Neuronal stem cell (in vitro differentiated cells): ENCODE results near the gene RNFT1.
A peak's percentile ranks its signal among the peaks of the same experiment; 100 is the strongest.

Source experiments
- DNase-seq: peaks from one replicate; pipeline ENCODE4 v3.0.0-alpha.2; 2013; ENCODE audit warnings: low spot score
- H2AFZ ChIP-seq: one replicate; pipeline ENCODE4 v1.6.1; 2013; ENCODE audit warnings: mild to moderate bottlenecking, low read length, inconsistent platforms
- H2AK5ac ChIP-seq: 2 replicates; pipeline ENCODE4 v1.6.1; 2013; ENCODE audit warnings: low read depth, mild to moderate bottlenecking, inconsistent platforms, low read length, moderate library complexity, mixed read lengths
- H2BK120ac ChIP-seq: 2 replicates; pipeline ENCODE4 v1.6.1; 2013; ENCODE audit warnings: low read depth, mild to moderate bottlenecking, inconsistent platforms, low read length, moderate library complexity, mixed read lengths
- H2BK12ac ChIP-seq: one replicate; pipeline ENCODE4 v1.6.1; 2013; ENCODE audit warnings: low read length, inconsistent platforms
- H2BK15ac ChIP-seq: 2 replicates; pipeline ENCODE4 v1.6.1; 2013; ENCODE audit warnings: mild to moderate bottlenecking, low read length, inconsistent platforms, mixed read lengths
- H2BK5ac ChIP-seq: one replicate; pipeline ENCODE4 v1.6.1; 2013; ENCODE audit warnings: inconsistent platforms, mild to moderate bottlenecking, low read length, moderate library complexity
- H3K14ac ChIP-seq: one replicate; pipeline ENCODE4 v1.6.1; 2013; ENCODE audit warnings: low read length, inconsistent platforms
- H3K18ac ChIP-seq: 2 replicates; pipeline ENCODE4 v1.6.1; 2013; ENCODE audit warnings: low read length, inconsistent platforms
- H3K23ac ChIP-seq: 2 replicates; pipeline ENCODE4 v1.6.1; 2013; ENCODE audit warnings: low read depth, mild to moderate bottlenecking, mixed read lengths, low read length, inconsistent platforms; ENCODE audit not compliant: poor library complexity
- H3K27ac ChIP-seq: replicated peaks from 3 replicates; pipeline ENCODE4 v1.5.1; 2013; ENCODE audit warnings: low read length, inconsistent platforms
- H3K27me3 ChIP-seq, 3 experiments: 2 replicates each; pipeline ENCODE4 v1.6.1; 2013; ENCODE audit warnings: low read length in 3 of 3, mild to moderate bottlenecking in 2 of 3, inconsistent platforms in 1 of 3, low read depth in 1 of 3, mixed read lengths in 1 of 3, moderate library complexity in 1 of 3; ENCODE audit not compliant: control insufficient read depth in 3 of 3, insufficient read depth in 3 of 3
- H3K36me3 ChIP-seq, 2 donors: replicated peaks in 1 of 2; 2 replicates each; pipeline ENCODE4 v1.6.1; 2013; ENCODE audit warnings: low read length in 2 of 2; ENCODE audit not compliant: control insufficient read depth in 2 of 2, insufficient read depth in 2 of 2
- H3K4ac ChIP-seq: 2 replicates; pipeline ENCODE4 v1.6.1; 2013; ENCODE audit warnings: inconsistent platforms, mild to moderate bottlenecking, low read length, moderate library complexity
- H3K4me1 ChIP-seq, 2 donors: 1 replicate in 1 of 2; 2 replicates in 1 of 2; pipeline ENCODE4 v1.6.1; 2013; ENCODE audit warnings: low read length in 2 of 2, low read depth in 1 of 2; ENCODE audit not compliant: control insufficient read depth in 2 of 2, insufficient read depth in 1 of 2
- H3K4me2 ChIP-seq: one replicate; pipeline ENCODE4 v1.6.1; 2013; ENCODE audit warnings: mild to moderate bottlenecking, low read length, inconsistent platforms; ENCODE audit not compliant: insufficient read depth, poor library complexity, severe bottlenecking
- H3K4me3 ChIP-seq, 2 donors: 2 replicates each; pipeline ENCODE4 v1.5.1; 2013; ENCODE audit warnings: low read length in 2 of 2, mild to moderate bottlenecking in 2 of 2, inconsistent platforms in 1 of 2, moderate library complexity in 1 of 2
- H3K79me1 ChIP-seq: one replicate; pipeline ENCODE4 v1.6.1; 2013; ENCODE audit warnings: low read depth, mild to moderate bottlenecking, inconsistent platforms, low read length, moderate library complexity
- H3K9ac ChIP-seq: one replicate; pipeline ENCODE4 v1.6.1; 2013; ENCODE audit warnings: mild to moderate bottlenecking, low read depth, low read length, inconsistent platforms; ENCODE audit not compliant: poor library complexity
- H3K9me3 ChIP-seq, 2 donors: replicated peaks in 1 of 2; 2 replicates each; pipeline versions ENCODE3 to v1.6.1; 2013; ENCODE audit warnings: low read length in 2 of 2, mild to moderate bottlenecking in 2 of 2, inconsistent platforms in 1 of 2, low read depth in 1 of 2, mixed read lengths in 1 of 2, moderate library complexity in 1 of 2; ENCODE audit not compliant: control insufficient read depth in 2 of 2, insufficient read depth in 1 of 2
- H4K8ac ChIP-seq: one replicate; pipeline ENCODE4 v1.6.1; 2013; ENCODE audit warnings: low read depth, mild to moderate bottlenecking, inconsistent platforms, low read length, moderate library complexity
- H4K91ac ChIP-seq: one replicate; pipeline ENCODE4 v1.6.1; 2013; ENCODE audit warnings: low read length, low read depth, mild to moderate bottlenecking, inconsistent platforms; ENCODE audit not compliant: poor library complexity
- WGBS, 2 donors: extraction: QIAGEN DNeasy Blood & Tissue Kit; methylation state at CpG; one replicate each; pipeline ENCODE4 v1.1.7; 2013; ENCODE audit warnings: missing lambda C conversion rate in 2 of 2, mixed read lengths in 1 of 2; ENCODE audit not compliant: insufficient read length in 2 of 2, insufficient replicate concordance in 1 of 2; ENCODE audit errors: extremely low coverage in 2 of 2; 5-methylcytosine and 5-hydroxymethylcytosine counted together

Gene RNFT1

DNA sequence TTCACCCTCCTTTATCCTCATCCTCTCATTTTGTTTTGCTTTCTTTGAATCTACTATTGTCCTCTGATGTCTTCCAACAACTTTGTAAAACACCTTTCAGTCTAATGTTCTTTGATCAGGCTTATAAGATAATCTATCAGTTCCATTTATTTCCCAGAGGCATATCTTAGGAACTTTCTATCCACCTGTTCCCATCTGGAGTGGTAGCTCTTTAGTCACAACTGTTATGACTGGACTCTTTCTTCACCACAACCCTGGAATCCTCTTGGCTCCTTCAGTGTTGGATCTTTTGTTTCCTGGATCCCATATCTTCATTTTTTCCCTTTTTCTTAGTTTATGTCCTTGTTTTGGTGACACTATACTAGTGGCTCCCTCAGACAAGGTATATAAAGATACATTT, 48.1 kb downstream of the RNFT1 start:
- Histone ChIP-seq H3K4me2 (no peak overlapping the region), H2BK12ac (no peak overlapping the region), H3K23ac (no peak overlapping the region), H3K9ac (no peak overlapping the region), H3K14ac (no peak overlapping the region), H3K36me3 (peaks cover 0 to 71% of the 10 kb centered on the region in 2 donors), H2AK5ac (no peak overlapping the region), H2BK5ac (no peak overlapping the region), H3K27ac (no peak overlapping the region), H2AFZ (no peak overlapping the region), H3K4me1 (no peaks in the 10 kb centered on the region), H3K18ac (no peak overlapping the region), H4K8ac (no peak overlapping the region), H3K4ac (no peak overlapping the region), H3K9me3 (no peaks in the 10 kb centered on the region), H2BK15ac (no peak overlapping the region), H3K79me1 (no peaks in the 10 kb centered on the region), H4K91ac (no peak overlapping the region), H3K4me3 (no peak overlapping the region), H2BK120ac (no peak overlapping the region), H3K27me3 (no peaks in the 10 kb centered on the region)
- no peak for DNase-seq

DNA sequence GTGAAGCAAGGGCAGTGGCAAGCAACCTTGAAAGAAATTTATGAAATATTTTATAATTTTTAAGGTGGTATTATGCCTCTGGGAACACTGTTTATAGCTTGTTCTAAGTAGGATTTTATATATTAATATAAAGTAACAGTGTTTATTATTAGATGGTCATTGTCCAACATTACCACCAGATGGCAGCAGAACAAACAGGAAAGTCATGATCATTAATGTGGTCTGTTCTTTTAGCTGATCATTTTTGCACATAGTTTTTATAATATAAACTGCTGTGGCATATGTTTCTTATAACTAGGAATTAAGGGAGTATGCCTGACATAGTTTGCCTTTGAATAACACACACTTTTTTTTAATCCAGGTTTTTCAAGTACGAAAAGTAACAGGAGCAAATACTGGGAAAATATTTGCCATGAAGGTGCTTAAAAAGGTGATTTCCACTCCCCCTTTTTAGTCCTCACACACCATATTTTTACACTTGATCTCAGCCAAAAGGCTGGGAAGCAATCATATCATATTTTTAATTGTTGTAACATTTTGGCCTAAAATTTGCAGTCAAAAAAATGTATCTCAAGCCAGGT, 50.2 kb downstream of the RNFT1 start:
- H3K36me3 ChIP-seq: peaks cover 0 to 64% of the 10 kb centered on the region in 2 donors
- H4K8ac ChIP-seq: no peak overlapping the region
- no peak overlapping the region for H2AK5ac ChIP-seq
- no peak overlapping the region for H3K4me2 ChIP-seq
- H3K14ac ChIP-seq: no peak overlapping the region
- no peaks in the 10 kb centered on the region for H3K9me3 ChIP-seq
- H3K23ac ChIP-seq: no peak overlapping the region
- no peak overlapping the region for H3K4me3 ChIP-seq
- no peak overlapping the region for H4K91ac ChIP-seq
- no CpG with 5 or more reads among the region's 1 CpG for WGBS, 2 donors
- DNase-seq: peak; percentile 6
- H3K9ac ChIP-seq: no peak overlapping the region
- H3K18ac ChIP-seq: no peak overlapping the region
- no peak overlapping the region for H2BK120ac ChIP-seq
- H3K27me3 ChIP-seq: no peaks in the 10 kb centered on the region
- no peak overlapping the region for H2BK5ac ChIP-seq
- no peaks in the 10 kb centered on the region for H3K79me1 ChIP-seq
- H2BK15ac ChIP-seq: no peak overlapping the region
- H3K4ac ChIP-seq: no peak overlapping the region
- H2AFZ ChIP-seq: no peak overlapping the region
- no peak overlapping the region for H2BK12ac ChIP-seq
- no peaks in the 10 kb centered on the region for H3K4me1 ChIP-seq
- no peak overlapping the region for H3K27ac ChIP-seq

DNA sequence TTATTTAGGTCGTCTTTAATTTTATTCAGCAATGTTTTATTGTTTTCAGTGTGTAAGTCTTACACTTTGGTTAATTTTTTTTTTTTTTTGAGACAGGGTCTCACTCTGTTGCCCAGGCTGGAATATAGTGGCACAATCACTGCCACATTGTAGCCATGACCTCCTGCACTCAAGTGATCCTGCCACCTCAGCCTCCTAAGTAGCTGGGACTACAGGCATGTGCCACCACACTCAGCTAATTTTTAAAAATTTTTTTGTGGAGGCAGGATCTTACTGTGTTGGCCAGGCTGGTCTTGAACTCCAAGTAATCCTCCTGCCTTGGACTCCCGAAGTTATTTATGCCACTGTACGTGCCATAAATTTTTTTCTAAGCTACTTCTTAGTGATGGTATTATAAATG, 57.1 kb downstream of the RNFT1 start:
- no peak overlapping the region for H4K91ac ChIP-seq
- H3K23ac ChIP-seq: no peak overlapping the region
- no peak overlapping the region for H2AFZ ChIP-seq
- no peak for DNase-seq
- no peak overlapping the region for H2AK5ac ChIP-seq
- H2BK5ac ChIP-seq: no peak overlapping the region
- no peak overlapping the region for H4K8ac ChIP-seq
- no peaks in the 10 kb centered on the region for H3K4me1 ChIP-seq
- H2BK120ac ChIP-seq: no peak overlapping the region
- no peak overlapping the region for H3K4me2 ChIP-seq
- H2BK15ac ChIP-seq: no peak overlapping the region
- H3K27ac ChIP-seq: no peak overlapping the region
- no peak overlapping the region for H3K14ac ChIP-seq
- no peaks in the 10 kb centered on the region for H3K27me3 ChIP-seq
- H3K4me3 ChIP-seq: no peak overlapping the region
- no peak overlapping the region for H3K4ac ChIP-seq
- no peak overlapping the region for H2BK12ac ChIP-seq
- H3K18ac ChIP-seq: no peak overlapping the region
- H3K79me1 ChIP-seq: peaks cover 2% of the 10 kb centered on the region
- H3K9ac ChIP-seq: no peak overlapping the region
- H3K36me3 ChIP-seq: peaks cover 0 to 15% of the 10 kb centered on the region in 2 donors
- no CpG with 5 or more reads among the region's 3 CpGs for WGBS, 2 donors
- H3K9me3 ChIP-seq: peaks cover 0 to 4% of the 10 kb centered on the region in 2 donors

DNA sequence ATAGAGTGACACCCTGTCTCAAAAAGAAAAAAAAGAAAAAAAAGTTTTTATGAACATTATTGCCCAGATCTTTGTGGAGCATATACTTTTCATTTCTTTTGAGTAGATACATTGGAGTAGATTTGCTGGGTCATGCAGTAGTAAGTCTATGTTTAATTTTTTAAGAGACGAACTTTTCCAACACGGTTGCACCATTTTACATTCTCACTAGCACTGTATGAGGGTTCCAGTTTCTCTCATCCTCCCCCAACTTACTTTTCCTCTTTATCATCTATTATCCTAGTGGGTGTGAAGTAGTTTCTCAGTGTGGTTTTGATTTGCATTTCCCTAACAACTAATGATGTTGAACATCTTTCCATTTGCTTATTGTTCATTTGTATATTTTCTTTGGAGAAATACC, 61.1 kb downstream of the RNFT1 start:
- Histone ChIP-seq H3K4me2 (no peak overlapping the region), H3K9me3 (peaks cover 0 to 4% of the 10 kb centered on the region in 2 donors), H3K27ac (no peak overlapping the region), H2BK15ac (no peak overlapping the region), H3K4ac (no peak overlapping the region), H3K4me3 (no peak overlapping the region), H3K14ac (no peak overlapping the region), H4K91ac (no peak overlapping the region), H3K9ac (no peak overlapping the region), H4K8ac (no peak overlapping the region), H2BK120ac (no peak overlapping the region), H3K27me3 (no peaks in the 10 kb centered on the region), H3K18ac (no peak overlapping the region), H3K4me1 (no peaks in the 10 kb centered on the region), H2BK5ac (no peak overlapping the region), H3K23ac (no peak overlapping the region), H3K36me3 (no peaks in the 10 kb centered on the region), H2BK12ac (no peak overlapping the region), H2AFZ (no peak overlapping the region), H3K79me1 (peaks cover 3% of the 10 kb centered on the region), H2AK5ac (no peak overlapping the region)
- WGBS, 2 donors: no CpG with 5 or more reads among the region's 2 CpGs
- DNase-seq: no peak
